Right lobe of liver (tissue), 4 donors: ENCODE data around the gene SPAG16.

ENCODE experiments used
- POLR2A ChIP-seq: fragments of 450-650 bp; IDR thresholded peaks from one replicate; pipeline ENCODE4 v1.6.1; 2017; ENCODE audit warnings: antibody characterized with exemption, mild to moderate bottlenecking
- TF ChIP-seq, protein P1 (sequence below), 4 donors: fragments of 200-600 bp in 3 of 4; fragments of 450-650 bp in 1 of 4; IDR thresholded peaks; one replicate each; pipeline versions ENCODE4 v1.5.1 to v1.8.0; 2016 to 2022; ENCODE audit warnings: antibody characterized with exemption in 4 of 4, mild to moderate bottlenecking in 2 of 4
- donor health status: DM: no; HTN: no; CAD: no.
- donor health status: DM: no; HTN: no; CAD: no.
- donor health status: DM: no; HTN: yes; CAD: no.

DNA sequence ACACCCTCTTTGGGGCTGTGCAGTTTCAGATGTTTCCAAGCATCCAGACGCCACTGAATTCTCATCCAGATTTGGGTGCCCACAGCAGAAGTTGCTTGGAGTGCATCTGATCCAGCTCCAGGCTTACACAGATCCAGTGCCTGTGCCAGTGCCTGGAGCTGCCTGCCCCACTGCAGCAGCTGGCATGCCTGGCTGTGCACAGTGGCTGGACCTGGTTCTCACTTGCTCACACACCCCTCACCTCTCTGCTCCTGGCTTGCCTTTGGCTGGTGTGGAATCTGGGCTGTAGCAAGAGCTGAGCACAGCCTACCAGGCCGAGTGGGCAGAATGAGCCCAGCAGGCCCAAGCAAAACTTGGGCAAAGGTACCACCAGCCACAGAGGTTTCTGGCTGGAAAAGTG lies 137.9 kb downstream of the SPAG16 start:
- TF ChIP-seq POLR2A = no peak
- TF ChIP-seq, protein P1, sequence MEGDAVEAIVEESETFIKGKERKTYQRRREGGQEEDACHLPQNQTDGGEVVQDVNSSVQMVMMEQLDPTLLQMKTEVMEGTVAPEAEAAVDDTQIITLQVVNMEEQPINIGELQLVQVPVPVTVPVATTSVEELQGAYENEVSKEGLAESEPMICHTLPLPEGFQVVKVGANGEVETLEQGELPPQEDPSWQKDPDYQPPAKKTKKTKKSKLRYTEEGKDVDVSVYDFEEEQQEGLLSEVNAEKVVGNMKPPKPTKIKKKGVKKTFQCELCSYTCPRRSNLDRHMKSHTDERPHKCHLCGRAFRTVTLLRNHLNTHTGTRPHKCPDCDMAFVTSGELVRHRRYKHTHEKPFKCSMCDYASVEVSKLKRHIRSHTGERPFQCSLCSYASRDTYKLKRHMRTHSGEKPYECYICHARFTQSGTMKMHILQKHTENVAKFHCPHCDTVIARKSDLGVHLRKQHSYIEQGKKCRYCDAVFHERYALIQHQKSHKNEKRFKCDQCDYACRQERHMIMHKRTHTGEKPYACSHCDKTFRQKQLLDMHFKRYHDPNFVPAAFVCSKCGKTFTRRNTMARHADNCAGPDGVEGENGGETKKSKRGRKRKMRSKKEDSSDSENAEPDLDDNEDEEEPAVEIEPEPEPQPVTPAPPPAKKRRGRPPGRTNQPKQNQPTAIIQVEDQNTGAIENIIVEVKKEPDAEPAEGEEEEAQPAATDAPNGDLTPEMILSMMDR (IDR thresholded peaks at IDR 0.05) = no peak
